ENCODE results near the gene MATN3.

MATN3 gene

GRCh38 chr2:20013126-20013849 lies 820 bp upstream of the MATN3 start:
- DNase-seq (ENCODE audit: low spot score), result no peak
- TF ChIP-seq CTCF (IDR thresholded peaks at IDR 0.05), result no peak
- Histone ChIP-seq H3K4me3 (peak overlapping the region; percentile 85), H3K27ac (peak overlapping the region; percentile 64 to 86)

DNA sequence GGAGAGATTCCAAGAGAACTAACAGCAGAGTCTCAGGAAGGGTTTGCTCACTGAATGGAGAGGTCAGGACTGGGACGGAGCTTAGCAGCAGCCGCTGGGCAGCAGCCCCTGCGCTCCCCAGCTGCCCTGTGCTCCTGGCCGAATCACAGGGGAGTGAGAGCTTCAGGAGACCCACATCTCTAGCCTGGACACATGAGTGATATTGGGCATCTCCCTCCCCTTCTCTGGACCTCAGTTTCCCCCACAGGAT lies 511 bp downstream of the MATN3 start:
- Histone ChIP-seq H3K4me3 (peak overlapping the region; percentile 85), H3K27ac (no peak overlapping the region)
- no peak for DNase-seq (ENCODE audit: low spot score)
- TF ChIP-seq CTCF (IDR thresholded peaks at IDR 0.05), result no peak

GRCh38 chr2:20011276-20012031 lies 1.0 kb downstream of the MATN3 start:
- no peak for DNase-seq (ENCODE audit: low spot score)
- Histone ChIP-seq H3K27ac (no peak overlapping the region), H3K4me3 (peak overlapping the region; percentile 85)
- no peak for TF ChIP-seq CTCF (IDR thresholded peaks at IDR 0.05)

DNA sequence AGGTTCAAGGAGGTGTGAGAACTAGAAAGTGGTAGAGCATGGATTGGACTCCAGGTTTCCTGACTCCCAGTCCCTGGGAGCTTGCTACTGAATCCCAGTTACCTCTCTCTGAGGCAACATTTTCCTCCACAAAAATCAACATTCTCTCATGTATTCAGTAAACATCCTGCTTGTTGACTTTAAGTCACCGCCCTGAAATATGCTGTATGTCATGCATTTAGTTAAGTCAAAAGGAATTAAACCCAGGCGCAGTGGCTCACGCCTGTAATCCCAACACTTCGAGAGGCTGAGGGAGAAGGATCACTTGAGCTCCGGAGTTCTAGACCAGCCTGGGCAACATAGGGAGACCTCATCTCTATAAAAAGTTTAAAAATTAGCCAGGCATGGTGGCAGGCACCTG lies 3.8 kb downstream of the MATN3 start:
- Histone ChIP-seq H3K27ac (no peak overlapping the region), H3K4me3 (no peak overlapping the region)
- no peak for DNase-seq (ENCODE audit: low spot score)
- TF ChIP-seq CTCF (IDR thresholded peaks at IDR 0.05), result no peak

GRCh38 chr2:20005891-20006470 lies 6.5 kb downstream of the MATN3 start:
- no peak for TF ChIP-seq CTCF (IDR thresholded peaks at IDR 0.05)
- no peak overlapping the region for H3K27ac ChIP-seq
- DNase-seq (ENCODE audit: low spot score), result no peak
- no peak overlapping the region for H3K4me3 ChIP-seq

DNA sequence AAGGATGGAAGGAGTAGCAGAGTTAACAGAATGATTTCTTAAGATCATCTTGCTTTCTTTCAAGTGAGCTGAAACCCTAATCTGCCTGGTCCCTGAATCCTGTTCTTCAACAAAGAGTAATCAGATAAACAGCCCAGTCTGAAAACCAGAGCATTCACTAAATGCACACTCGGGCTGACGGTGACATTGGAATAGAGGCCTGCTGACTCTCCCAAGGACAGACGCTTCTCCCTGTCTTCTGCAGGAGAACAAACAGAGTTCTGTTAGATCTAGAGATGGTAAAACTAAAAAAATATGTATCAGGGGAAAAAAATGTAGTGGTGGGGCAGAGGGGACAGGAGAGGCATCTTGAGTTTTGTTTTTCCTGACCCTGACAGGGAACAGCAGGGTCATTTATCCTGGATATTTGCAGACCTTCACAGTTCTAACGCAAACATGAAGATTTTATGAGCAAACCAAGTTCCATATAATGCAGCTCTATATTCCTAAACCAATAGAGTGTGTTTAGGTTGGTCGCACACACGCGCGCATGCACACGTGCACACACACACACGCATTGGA lies 7.3 kb downstream of the MATN3 start:
- no peak for DNase-seq (ENCODE audit: low spot score)
- no peak for TF ChIP-seq CTCF (IDR thresholded peaks at IDR 0.05)
- H3K27ac ChIP-seq, result no peak overlapping the region
- H3K4me3 ChIP-seq, result no peak overlapping the region
